ENCODE measurements around the gene SMPDL3B. TPM values are rescaled to one million over a fixed set of nuclear protein-coding genes. Genes with fewer than 3 reads are reported as not detected.
"Not testable (repeated sequence)": the region's sequence is repeated elsewhere in the genome, so short reads cannot be mapped to it uniquely, and the experiment has no call there.

Gene SMPDL3B
- total RNA-seq, 2 experiments from 2014 or later: 0.52 to 0.72 TPM

DNA sequence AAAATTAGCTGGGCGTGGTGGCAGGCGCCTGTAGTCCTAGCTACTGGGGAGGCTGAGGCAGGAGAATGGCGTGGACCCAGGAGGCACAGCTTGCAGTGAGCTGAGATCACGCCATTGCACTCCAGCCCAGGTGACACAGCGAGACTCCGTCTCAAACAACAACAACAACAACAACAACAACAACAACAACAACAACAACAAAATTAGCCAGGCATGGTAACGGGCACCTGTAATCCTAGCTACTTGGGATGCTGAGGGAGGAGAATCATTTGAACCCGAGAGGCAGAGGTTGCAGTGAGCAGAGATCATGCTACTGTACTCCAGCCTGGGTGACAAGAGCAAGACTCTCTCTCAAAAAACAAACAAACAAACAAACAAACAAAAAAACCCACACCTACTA lies 68.3 kb downstream of the SMPDL3B start:
- DNase-seq; H3K27ac Mint-ChIP-seq; H3K4me1 Mint-ChIP-seq (ENCODE audit: low read depth); H3K9me3 Mint-ChIP-seq; intact Hi-C loops (cut with micrococcal nuclease); H3K4me3 Mint-ChIP-seq; H3K36me3 Mint-ChIP-seq (ENCODE audit: low read depth); H3K27me3 Mint-ChIP-seq (ENCODE audit: low read depth): not testable (repeated sequence)
- CTCF ChIA-PET: interaction anchor here (0.6 kb wide), 1 partner anchor 170 kb away, joined by 4 read pairs; no protein-coding TSS in a partner anchor

Other genes with a start within 250 kb of the SMPDL3B start
- 1 to 10 TPM; 8.4 to 9.7 TPM for gene FAM76A, start 209.0 kb upstream of the SMPDL3B start, total RNA-seq
- 10 to 100 TPM; 31.9 to 35.7 TPM for gene STX12, start 161.8 kb upstream of the SMPDL3B start, total RNA-seq
- gene PPP1R8, start 104.2 kb upstream of the SMPDL3B start, total RNA-seq: 10 to 100 TPM; 34.1 to 35.8 TPM
- gene THEMIS2, start 62.5 kb upstream of the SMPDL3B start, total RNA-seq: 10 to 100 TPM; 12.9 to 17.5 TPM
- gene RPA2, start 20.4 kb upstream of the SMPDL3B start, total RNA-seq: 10 to 100 TPM; 62.9 to 76.7 TPM
- 1 to 10 TPM; 3.2 to 4.8 TPM for gene XKR8, start 25.0 kb downstream of the SMPDL3B start, total RNA-seq
- gene EYA3, start 153.6 kb downstream of the SMPDL3B start, total RNA-seq: 10 to 100 TPM; 25.4 to 25.9 TPM
- gene PTAFR, start 241.7 kb downstream of the SMPDL3B start, total RNA-seq: under 1 TPM; 0.05 to 0.07 TPM